GM18873 (cell line): ENCODE data around the gene GIMAP2.

Experiments
- ATAC-seq: cut with Tn5 transposase; IDR thresholded peaks from one replicate; pipeline ENCODE4 v1.9.1; 2021; ENCODE audit warnings: mild to moderate bottlenecking, moderate library complexity, moderate number of reproducible peaks; ENCODE audit not compliant: unreplicated experiment, low FRiP score

GIMAP2 gene

GRCh38 chr7:150731916-150732315, 46.4 kb downstream of the GIMAP2 start:
- no peak for ATAC-seq

- no peak for ATAC-seq
Measured at GRCh38 chr7:150732786-150733481, 47.4 kb downstream of the GIMAP2 start.

- ATAC-seq, result no peak
Measured at GRCh38 chr7:150733482-150734095, 48.1 kb downstream of the GIMAP2 start.

GRCh38 chr7:150734254-150734653, 48.7 kb downstream of the GIMAP2 start:
- ATAC-seq, result no peak

- no peak for ATAC-seq
Measured at GRCh38 chr7:150735596-150736358, 50.3 kb downstream of the GIMAP2 start.

GRCh38 chr7:150736864-150737263, 51.4 kb downstream of the GIMAP2 start:
- ATAC-seq, result no peak

GRCh38 chr7:150737265-150738055, 52.0 kb downstream of the GIMAP2 start, which contains the start of gene GIMAP5:
GIMAP5 (plus strand) TSS chr7:150737418; CDS start chr7:150740885, 3,467 bp downstream.
- ATAC-seq, result no peak

GRCh38 chr7:150738092-150738491, 52.6 kb downstream of the GIMAP2 start:
- ATAC-seq, result no peak

GRCh38 chr7:150738591-150739001, 53.1 kb downstream of the GIMAP2 start:
- no peak for ATAC-seq

GRCh38 chr7:150739033-150739432, 53.5 kb downstream of the GIMAP2 start:
- ATAC-seq, result no peak

- ATAC-seq, result no peak
Measured at GRCh38 chr7:150740053-150740452, 54.5 kb downstream of the GIMAP2 start.

- ATAC-seq, result no peak
Measured at GRCh38 chr7:150742286-150742968, 56.9 kb downstream of the GIMAP2 start.
